NCI-H1930 (cell line): Measurements from ENCODE around the gene RUFY2.

Experiments
- DNase-seq, 2 experiments: peaks; one replicate each; lab custom pipeline; 2025; lab: John Stamatoyannopoulos, UW

Gene RUFY2

GRCh38 chr10:68364101-68364886, 42.8 kb downstream of the RUFY2 start:
- DNase-seq, result no peak

- DNase-seq, result no peak
Observed at GRCh38 chr10:68362590-68362989, 44.5 kb downstream of the RUFY2 start.

GRCh38 chr10:68359189-68359588, 47.9 kb downstream of the RUFY2 start:
- DNase-seq, result no peak

- no peak for DNase-seq
Observed at GRCh38 chr10:68353537-68353936, 53.5 kb downstream of the RUFY2 start.

- no peak for DNase-seq
Observed at GRCh38 chr10:68348265-68348741, 58.8 kb downstream of the RUFY2 start.

- DNase-seq, result no peak
Observed at GRCh38 chr10:68346774-68347173, 60.3 kb downstream of the RUFY2 start.

- no peak for DNase-seq
Observed at GRCh38 chr10:68345621-68346020, 61.5 kb downstream of the RUFY2 start.

GRCh38 chr10:68342909-68343516, 64.1 kb downstream of the RUFY2 start:
- DNase-seq, result no peak

- no peak for DNase-seq
Observed at GRCh38 chr10:68340358-68341080, 66.6 kb downstream of the RUFY2 start.

- no peak for DNase-seq
Observed at GRCh38 chr10:68336754-68337351, 70.2 kb downstream of the RUFY2 start.

GRCh38 chr10:68334672-68335467, 72.2 kb downstream of the RUFY2 start:
- DNase-seq, result no peak

- DNase-seq, result no peak
Observed at GRCh38 chr10:68333440-68334431, 73.3 kb downstream of the RUFY2 start.

- DNase-seq, result no peak
Observed at GRCh38 chr10:68333058-68333395, 74.0 kb downstream of the RUFY2 start.

- DNase-seq, result peak; percentile 27 to 54
Observed at GRCh38 chr10:68332259-68333057, 74.6 kb downstream of the RUFY2 start, which contains the start of gene PBLD. Gene PBLD (minus strand): TSS chr10:68332928. CDS start chr10:68306844, 26,084 bp downstream.

GRCh38 chr10:68331455-68332258, 75.4 kb downstream of the RUFY2 start, which contains the start of gene HNRNPH3:
Gene HNRNPH3 (plus strand): TSS chr10:68332064. CDS start chr10:68337222, 5,158 bp downstream.
- DNase-seq, result peak; percentile 90 to 94

- DNase-seq, result no peak
Observed at GRCh38 chr10:68330852-68331454, 76.1 kb downstream of the RUFY2 start.

GRCh38 chr10:68329506-68329861, 77.6 kb downstream of the RUFY2 start:
- no peak for DNase-seq
